GM21619 (cell line): ENCODE data around the gene ZCWPW1.
A peak's percentile ranks its signal among the peaks of the same experiment; 100 is the strongest.
"Not testable (repeated sequence)": the region's sequence is repeated elsewhere in the genome, so short reads cannot be mapped to it uniquely, and the experiment has no call there.

Experiments used
- ATAC-seq: cut with Tn5 transposase; IDR thresholded peaks from one replicate; pipeline ENCODE4 v1.9.1; 2021; ENCODE audit not compliant: unreplicated experiment

ZCWPW1 gene

GRCh38 chr7:100401811-100402210 lies 26.7 kb downstream of the ZCWPW1 start:
- no peak for ATAC-seq

GRCh38 chr7:100400656-100401055 lies 27.8 kb downstream of the ZCWPW1 start:
- no peak for ATAC-seq

GRCh38 chr7:100400041-100400440 lies 28.5 kb downstream of the ZCWPW1 start:
- no peak for ATAC-seq

- ATAC-seq = no peak
These were observed 30.3 kb downstream of the ZCWPW1 start for GRCh38 chr7:100398239-100398638.

- no peak for ATAC-seq
These were observed 31.0 kb downstream of the ZCWPW1 start for GRCh38 chr7:100397315-100398081.

GRCh38 chr7:100396421-100396982 lies 32.0 kb downstream of the ZCWPW1 start:
- ATAC-seq = peak; percentile 88

- no peak for ATAC-seq
These were observed 34.4 kb downstream of the ZCWPW1 start for GRCh38 chr7:100394077-100394476.

GRCh38 chr7:100393233-100393905 lies 35.1 kb downstream of the ZCWPW1 start:
- ATAC-seq = no peak

- no peak for ATAC-seq
These were observed 38.1 kb downstream of the ZCWPW1 start for GRCh38 chr7:100390286-100391009.

GRCh38 chr7:100389437-100390088 lies 38.9 kb downstream of the ZCWPW1 start:
- no peak for ATAC-seq

- ATAC-seq = no peak
These were observed 40.8 kb downstream of the ZCWPW1 start for GRCh38 chr7:100387695-100388094.

GRCh38 chr7:100386940-100387339 lies 41.6 kb downstream of the ZCWPW1 start:
- no peak for ATAC-seq

GRCh38 chr7:100384628-100385294 lies 43.7 kb downstream of the ZCWPW1 start:
- ATAC-seq = no peak

GRCh38 chr7:100382234-100382853 lies 46.2 kb downstream of the ZCWPW1 start:
- ATAC-seq = not testable (repeated sequence)

GRCh38 chr7:100381531-100382233 lies 46.8 kb downstream of the ZCWPW1 start:
- ATAC-seq = not testable (repeated sequence)

- no peak for ATAC-seq
These were observed 48.3 kb downstream of the ZCWPW1 start for GRCh38 chr7:100380196-100380595.

- ATAC-seq = no peak
These were observed 50.3 kb downstream of the ZCWPW1 start for GRCh38 chr7:100378114-100378755.

- no peak for ATAC-seq
These were observed 52.4 kb downstream of the ZCWPW1 start for GRCh38 chr7:100376066-100376465.

GRCh38 chr7:100374601-100375000 lies 53.9 kb downstream of the ZCWPW1 start:
- ATAC-seq = no peak
